Hematopoietic multipotent progenitor cell treated with erythropoietin and hydrocortisone succinate and interleukin-3 and kit ligand, for 17 days (in vitro differentiated cells): ENCODE results near the gene HHLA2.

Experiments used
- DNase-seq: peaks from one replicate; pipeline ENCODE4 v3.0.0-alpha.2; 2015; ENCODE audit warnings: low spot score

The HHLA2 gene

GRCh38 chr3:108300103-108300849, 3.9 kb downstream of the HHLA2 start:
- DNase-seq, result no peak

GRCh38 chr3:108301695-108302404, 5.5 kb downstream of the HHLA2 start:
- DNase-seq, result no peak

- no peak for DNase-seq
Observed at GRCh38 chr3:108302570-108302969, 6.2 kb downstream of the HHLA2 start.

GRCh38 chr3:108305484-108306172, 9.3 kb downstream of the HHLA2 start:
- DNase-seq, result no peak

- no peak for DNase-seq
Observed at GRCh38 chr3:108311797-108312196, 15.4 kb downstream of the HHLA2 start.

- no peak for DNase-seq
Observed at GRCh38 chr3:108312656-108313055, 16.3 kb downstream of the HHLA2 start.

GRCh38 chr3:108315767-108316301, 19.5 kb downstream of the HHLA2 start:
- no peak for DNase-seq

GRCh38 chr3:108319428-108320082, 23.2 kb downstream of the HHLA2 start:
- DNase-seq, result no peak

- DNase-seq, result no peak
Observed at GRCh38 chr3:108320746-108321350, 24.5 kb downstream of the HHLA2 start.

GRCh38 chr3:108322352-108322751, 26.0 kb downstream of the HHLA2 start:
- no peak for DNase-seq

- DNase-seq, result no peak
Observed at GRCh38 chr3:108324177-108324576, 27.8 kb downstream of the HHLA2 start.

- DNase-seq, result no peak
Observed at GRCh38 chr3:108327168-108327567, 30.8 kb downstream of the HHLA2 start.

- DNase-seq, result no peak
Observed at GRCh38 chr3:108328821-108329486, 32.6 kb downstream of the HHLA2 start.

- no peak for DNase-seq
Observed at GRCh38 chr3:108329508-108329907, 33.2 kb downstream of the HHLA2 start.

GRCh38 chr3:108329947-108330346, 33.6 kb downstream of the HHLA2 start:
- no peak for DNase-seq

- DNase-seq, result no peak
Observed at GRCh38 chr3:108331792-108332191, 35.4 kb downstream of the HHLA2 start.

GRCh38 chr3:108333961-108334360, 37.6 kb downstream of the HHLA2 start:
- no peak for DNase-seq

- DNase-seq, result no peak
Observed at GRCh38 chr3:108334701-108335100, 38.4 kb downstream of the HHLA2 start.

- DNase-seq, result no peak
Observed at GRCh38 chr3:108338901-108339545, 42.7 kb downstream of the HHLA2 start.

- no peak for DNase-seq
Observed at GRCh38 chr3:108341911-108342310, 45.6 kb downstream of the HHLA2 start.
